ENCODE measurements around the gene VSIG10L2. TPM values are rescaled to one million over a fixed set of nuclear protein-coding genes. Genes with fewer than 3 reads are reported as not detected.

The VSIG10L2 gene
- total and polyA plus RNA-seq, 12 donors: 0.15 to 0.38 (median 0.35) TPM; not detected in 9

- no peaks in the 10 kb centered on the region for H3K9me3 ChIP-seq
- no peak for ATAC-seq
- 94 to 98% methylated on average over 14 of the region's 14 CpGs for WGBS, 2 donors
- H3K4me1 ChIP-seq: peaks cover 15 to 26% (median 23%) of the 10 kb centered on the region in 9 donors
- no peak overlapping the region for H3K27ac ChIP-seq
- no peak for TF ChIP-seq CTCF (IDR thresholded peaks at IDR 0.05)
- intact Hi-C loops (cut with DNase I): loop anchor here in 2 of 10 donors (5.0 to 10.0 kb wide), 2 partner anchors 108 to 245 kb away; no protein-coding TSS in a partner anchor
- H3K36me3 ChIP-seq: no peaks in the 10 kb centered on the region
- no peak for DNase-seq
- H3K27me3 ChIP-seq: peaks cover 0 to 4% (median 0%) of the 10 kb centered on the region in 7 donors
- H3K4me3 ChIP-seq: no peak overlapping the region
Measured at GRCh38 chr11:125946712-125947418, 1.0 kb downstream of the VSIG10L2 start.

- H3K36me3 ChIP-seq: no peaks in the 10 kb centered on the region
- no peak for TF ChIP-seq CTCF (IDR thresholded peaks at IDR 0.05)
- H3K9me3 ChIP-seq: no peaks in the 10 kb centered on the region
- WGBS, 2 donors: 93 to 95% methylated on average over 24 of the region's 24 CpGs
- DNase-seq: no peak
- intact Hi-C loops (cut with DNase I): loop anchor here in 2 of 10 donors (5.0 to 10.0 kb wide), 2 partner anchors 107 to 245 kb away; no protein-coding TSS in a partner anchor
- no peak for ATAC-seq
- H3K27ac ChIP-seq: no peak overlapping the region
- H3K4me3 ChIP-seq: no peak overlapping the region
- peaks cover 9 to 26% (median 18%) of the 10 kb centered on the region in 9 donors for H3K4me1 ChIP-seq
- peaks cover 0 to 4% (median 0%) of the 10 kb centered on the region in 7 donors for H3K27me3 ChIP-seq
Measured at GRCh38 chr11:125947419-125948277, 1.8 kb downstream of the VSIG10L2 start.

GRCh38 chr11:125948278-125949051 lies 2.6 kb downstream of the VSIG10L2 start:
- 91 to 94% methylated on average over 23 of the region's 23 CpGs for WGBS, 2 donors
- no peak for DNase-seq
- intact Hi-C loops (cut with DNase I): loop anchor here in 2 of 10 donors (5.0 to 10.0 kb wide), 2 partner anchors 106 to 244 kb away; no protein-coding TSS in a partner anchor
- Histone ChIP-seq H3K4me1 (peaks cover 9 to 30% (median 22%) of the 10 kb centered on the region in 9 donors), H3K27me3 (peaks cover 0 to 5% (median 0%) of the 10 kb centered on the region in 7 donors), H3K27ac (no peak overlapping the region), H3K4me3 (no peak overlapping the region), H3K36me3 (no peaks in the 10 kb centered on the region), H3K9me3 (no peaks in the 10 kb centered on the region)
- ATAC-seq: no peak
- no peak for TF ChIP-seq CTCF (IDR thresholded peaks at IDR 0.05)

Measured in heart right ventricle (tissue), 16 donors.